Thymus (tissue), 11 donors: ENCODE results near the gene KYNU. TPM values are rescaled to one million over a fixed set of nuclear protein-coding genes. Genes with fewer than 3 reads are reported as not detected.

Experiments
- DNase-seq, 9 donors: peaks; one replicate each; pipeline ENCODE4 v3.0.0-alpha.2; 2013; ENCODE audit warnings: low spot score in 9 of 9, low read depth in 6 of 9, missing footprints in 1 of 9
- H3K27ac ChIP-seq, 2 donors: one replicate each; pipeline ENCODE4 v1.5.1; 2013; ENCODE audit warnings: control low read depth in 1 of 2, low read depth in 1 of 2, low read length in 1 of 2, mild to moderate bottlenecking in 1 of 2, moderate library complexity in 1 of 2
- H3K27me3 ChIP-seq, 2 donors: one replicate each; pipeline ENCODE4 v1.5.1; 2013; ENCODE audit warnings: low read length in 1 of 2; ENCODE audit not compliant: control insufficient read depth in 2 of 2, insufficient read depth in 1 of 2
- H3K36me3 ChIP-seq, 2 donors: one replicate each; pipeline ENCODE4 v1.5.1; 2013; ENCODE audit warnings: low read length in 1 of 2, mild to moderate bottlenecking in 1 of 2, moderate library complexity in 1 of 2; ENCODE audit not compliant: control insufficient read depth in 2 of 2, insufficient read depth in 2 of 2
- H3K4me1 ChIP-seq, 2 donors: one replicate each; pipeline ENCODE4 v1.5.1; 2013; ENCODE audit warnings: low read length in 2 of 2; ENCODE audit not compliant: control insufficient read depth in 2 of 2, insufficient read depth in 2 of 2
- H3K4me3 ChIP-seq, 2 donors: one replicate each; pipeline ENCODE4 v1.5.1; 2013; ENCODE audit warnings: low read length in 2 of 2, control low read depth in 1 of 2, mild to moderate bottlenecking in 1 of 2
- H3K9me3 ChIP-seq, 2 donors: one replicate each; pipeline ENCODE4 v1.5.1; 2013; ENCODE audit warnings: low read length in 1 of 2, mild to moderate bottlenecking in 1 of 2; ENCODE audit not compliant: control insufficient read depth in 2 of 2, insufficient read depth in 1 of 2
- WGBS: extraction: QIAGEN DNeasy Blood & Tissue Kit; methylation state at CpG from one replicate; pipeline ENCODE4 v1.1.7; 2013; 5-methylcytosine and 5-hydroxymethylcytosine counted together
- polyA plus RNA-seq: library from polyadenylated mRNA; stranded (reverse); fragments of 200-250 nt; gene quantifications from one replicate; pipeline ENCODE4 v1.2.3, GENCODE V29; 2013
- total RNA-seq: library from RNA; stranded (reverse); fragments of 120-200 nt; gene quantifications from one replicate; pipeline ENCODE4 v1.2.4, GENCODE V29; 2013
- donor health status: healthy.

KYNU gene
- total and polyA plus RNA-seq, 2 donors = 6.6 to 11.3 TPM

DNA sequence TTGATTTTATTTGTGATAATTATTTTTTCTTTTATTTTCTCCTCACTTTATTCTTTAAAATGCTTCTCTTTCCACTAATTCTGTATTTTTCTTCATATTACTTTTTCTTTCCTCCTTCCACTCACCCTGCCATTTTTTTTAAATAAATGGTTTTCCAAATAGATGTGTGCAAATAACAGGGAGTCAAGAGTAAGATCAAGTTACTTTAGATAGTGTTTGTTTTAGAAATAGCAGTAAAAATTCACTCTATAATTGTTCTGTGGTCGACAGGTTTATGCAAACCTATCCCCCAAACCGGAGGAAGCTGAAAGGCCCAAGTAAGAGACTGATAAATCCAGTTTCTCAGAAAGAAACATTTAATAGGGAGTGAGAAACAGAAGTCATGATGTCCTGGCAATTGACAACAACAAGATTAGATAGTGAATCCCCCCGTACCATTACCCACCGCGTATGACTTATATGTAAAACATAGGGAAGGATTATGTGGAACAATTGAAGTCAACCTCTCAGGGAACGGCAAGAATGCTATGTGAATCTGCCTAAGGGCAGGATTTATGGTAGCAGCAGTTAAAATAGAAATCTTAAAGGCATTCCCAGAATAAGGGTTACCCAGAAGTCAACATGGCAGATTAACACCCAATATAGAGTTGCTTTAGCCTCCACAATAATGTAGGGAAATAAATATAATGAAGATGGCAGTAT is 75.5 kb downstream of the KYNU start:
- H3K27me3 ChIP-seq = no peaks in the 10 kb centered on the region
- H3K4me3 ChIP-seq = no peak overlapping the region
- no peak for DNase-seq
- no peaks in the 10 kb centered on the region for H3K4me1 ChIP-seq
- no peaks in the 10 kb centered on the region for H3K36me3 ChIP-seq
- H3K9me3 ChIP-seq = peaks cover 0 to 8% of the 10 kb centered on the region in 2 donors
- H3K27ac ChIP-seq = no peak overlapping the region
- WGBS = 94% methylated on average over 6 of the region's 6 CpGs

DNA sequence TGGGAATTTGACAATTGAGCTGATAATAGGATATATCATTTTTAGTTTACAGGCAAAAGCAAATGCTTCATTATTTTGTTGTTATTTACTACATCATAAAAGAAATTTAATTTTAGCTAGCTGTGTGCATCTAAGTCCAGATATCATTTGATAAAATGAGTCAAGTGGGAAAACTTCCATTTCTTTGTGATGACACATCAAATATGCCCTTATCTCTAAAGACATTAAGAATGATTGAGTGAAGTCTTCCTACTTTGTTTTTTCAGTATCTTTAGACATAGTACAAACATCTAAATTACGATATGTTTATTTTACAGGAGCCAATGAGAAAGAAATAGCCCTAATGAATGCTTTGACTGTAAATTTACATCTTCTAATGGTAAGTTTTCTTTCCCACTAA is 77.0 kb downstream of the KYNU start:
- DNase-seq = no peak
- Histone ChIP-seq H3K36me3 (no peaks in the 10 kb centered on the region), H3K27ac (no peak overlapping the region), H3K4me3 (no peak overlapping the region), H3K9me3 (peaks cover 0 to 3% of the 10 kb centered on the region in 2 donors), H3K27me3 (no peaks in the 10 kb centered on the region), H3K4me1 (no peaks in the 10 kb centered on the region)
- whole genome bisulfite sequencing = 93% methylated on average over 1 of the region's 1 CpG

DNA sequence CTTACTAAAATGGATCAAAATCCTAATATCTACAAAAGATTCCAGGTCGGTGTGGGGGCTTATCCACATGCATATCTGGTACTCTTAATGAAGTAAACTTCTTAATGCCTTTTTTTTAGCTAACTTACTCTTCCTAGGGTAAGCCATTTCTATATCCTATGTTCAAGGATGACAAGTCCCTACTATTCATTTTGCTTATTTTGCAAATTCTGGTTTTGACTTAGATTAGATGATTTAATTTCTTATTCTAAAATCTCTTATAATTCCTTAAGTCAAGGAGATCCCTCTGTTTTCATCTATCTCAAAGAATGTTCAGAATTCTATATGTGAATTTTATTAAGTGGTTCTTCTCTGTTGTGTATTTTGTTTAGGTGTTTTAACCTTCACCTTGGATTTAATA is 79.7 kb downstream of the KYNU start:
- H3K4me3 ChIP-seq = no peak overlapping the region

DNA sequence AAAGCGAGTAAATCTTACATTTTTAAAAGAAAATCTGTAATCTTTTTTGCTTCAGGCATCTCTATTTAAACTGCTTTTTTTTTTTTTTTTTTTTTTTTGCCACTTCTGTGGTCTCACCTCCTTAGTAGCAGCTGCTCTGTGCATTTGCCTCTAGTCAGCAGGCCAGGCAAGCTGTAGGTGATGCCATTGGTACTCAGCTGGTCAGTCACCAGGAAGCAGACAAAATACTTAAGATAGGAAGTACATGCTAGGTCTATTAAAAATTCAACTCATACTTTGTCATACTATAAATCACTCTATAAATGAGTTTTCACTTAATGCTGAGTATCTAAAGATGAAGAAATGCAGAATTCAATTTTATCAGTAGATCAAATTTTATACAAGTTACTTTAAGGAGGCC is 83.7 kb downstream of the KYNU start:
- no peaks in the 10 kb centered on the region for H3K36me3 ChIP-seq

More for the DNA sequence above, 79.7 kb downstream of the KYNU start:
- DNase-seq = no peak
- H3K9me3 ChIP-seq = no peaks in the 10 kb centered on the region
- 93% methylated on average over 1 of the region's 1 CpG for WGBS
- H3K4me1 ChIP-seq = no peaks in the 10 kb centered on the region
- no peaks in the 10 kb centered on the region for H3K36me3 ChIP-seq
- H3K27ac ChIP-seq = no peak overlapping the region
- no peaks in the 10 kb centered on the region for H3K27me3 ChIP-seq

DNA sequence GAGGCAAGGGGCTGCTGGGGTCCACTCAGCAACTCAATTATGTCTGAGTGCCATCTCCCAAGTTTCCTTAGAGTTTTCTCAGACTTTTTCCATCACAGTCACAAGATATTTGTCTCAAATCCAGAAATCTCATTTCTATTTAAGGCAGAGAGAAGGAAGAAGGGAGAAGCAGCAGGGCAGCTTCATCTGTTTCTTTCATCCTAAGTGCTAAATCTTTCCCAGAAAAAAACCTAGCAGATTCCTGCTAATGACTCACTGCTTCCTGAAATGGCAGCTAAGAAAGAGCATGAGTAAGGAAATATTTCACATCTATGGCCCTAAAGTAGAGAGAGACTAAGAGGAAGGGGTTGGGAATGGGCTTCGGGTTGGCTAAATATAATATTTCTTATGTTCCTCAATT is 88.0 kb downstream of the KYNU start:
- no peaks in the 10 kb centered on the region for H3K27me3 ChIP-seq
- H3K4me3 ChIP-seq = no peak overlapping the region
- H3K27ac ChIP-seq = no peak overlapping the region
- 98% methylated on average over 1 of the region's 1 CpG for WGBS
- H3K36me3 ChIP-seq = no peaks in the 10 kb centered on the region
- H3K4me1 ChIP-seq = no peaks in the 10 kb centered on the region
- no peaks in the 10 kb centered on the region for H3K9me3 ChIP-seq
- DNase-seq = no peak

More for the DNA sequence above, 83.7 kb downstream of the KYNU start:
- no peaks in the 10 kb centered on the region for H3K27me3 ChIP-seq
- no peak overlapping the region for H3K27ac ChIP-seq
- no peak for DNase-seq
- H3K9me3 ChIP-seq = no peaks in the 10 kb centered on the region
- no peaks in the 10 kb centered on the region for H3K4me1 ChIP-seq
- H3K4me3 ChIP-seq = no peak overlapping the region
- WGBS = 95% methylated on average over 1 of the region's 1 CpG

DNA sequence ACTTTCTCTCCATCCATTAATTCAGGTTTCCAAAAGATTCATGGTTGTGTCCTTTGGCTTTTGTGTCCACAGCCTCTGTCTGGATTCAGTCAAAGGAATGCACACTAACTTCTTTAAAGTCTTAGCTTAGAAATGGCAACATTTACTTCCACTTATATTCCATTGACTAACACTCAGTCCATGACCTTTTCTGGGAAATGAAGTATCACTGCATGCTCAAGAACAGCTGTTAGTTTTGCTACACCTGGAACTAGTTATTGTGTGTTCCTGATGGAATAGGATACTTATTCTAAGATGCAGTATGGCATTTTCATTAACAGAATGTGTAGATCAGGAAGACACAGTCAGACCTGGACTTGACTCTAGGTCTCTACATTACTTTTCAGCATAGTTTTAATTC is 88.8 kb downstream of the KYNU start:
- no peaks in the 10 kb centered on the region for H3K27me3 ChIP-seq
- no peak overlapping the region for H3K27ac ChIP-seq
- H3K4me1 ChIP-seq = no peaks in the 10 kb centered on the region
- H3K4me3 ChIP-seq = no peak overlapping the region
- no peaks in the 10 kb centered on the region for H3K9me3 ChIP-seq
- no peak for DNase-seq
- H3K36me3 ChIP-seq = no peaks in the 10 kb centered on the region

DNA sequence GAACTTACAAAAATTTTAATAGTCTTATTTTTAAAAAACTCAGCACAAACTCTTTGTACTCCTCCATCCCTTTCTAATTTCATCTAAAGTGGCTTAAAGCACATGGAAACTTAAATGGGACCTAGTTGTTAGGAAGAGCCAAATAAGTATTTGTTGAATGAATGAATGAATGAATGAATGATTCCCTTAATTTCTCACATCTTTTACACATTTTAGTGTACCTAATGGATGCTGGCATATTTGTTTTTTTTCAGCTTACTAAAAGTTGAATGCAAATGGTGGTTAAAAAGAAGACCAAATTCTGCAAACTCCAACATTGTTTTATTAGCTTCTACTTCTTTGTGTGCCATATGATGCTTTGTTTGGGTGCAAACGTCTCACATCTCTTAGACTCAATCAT is 89.6 kb downstream of the KYNU start:
- no peaks in the 10 kb centered on the region for H3K27me3 ChIP-seq
- H3K36me3 ChIP-seq = no peaks in the 10 kb centered on the region
- H3K4me3 ChIP-seq = no peak overlapping the region
- DNase-seq = no peak
- H3K9me3 ChIP-seq = no peaks in the 10 kb centered on the region
- no peaks in the 10 kb centered on the region for H3K4me1 ChIP-seq
- no peak overlapping the region for H3K27ac ChIP-seq
- WGBS = 89% methylated on average over 1 of the region's 1 CpG

DNA sequence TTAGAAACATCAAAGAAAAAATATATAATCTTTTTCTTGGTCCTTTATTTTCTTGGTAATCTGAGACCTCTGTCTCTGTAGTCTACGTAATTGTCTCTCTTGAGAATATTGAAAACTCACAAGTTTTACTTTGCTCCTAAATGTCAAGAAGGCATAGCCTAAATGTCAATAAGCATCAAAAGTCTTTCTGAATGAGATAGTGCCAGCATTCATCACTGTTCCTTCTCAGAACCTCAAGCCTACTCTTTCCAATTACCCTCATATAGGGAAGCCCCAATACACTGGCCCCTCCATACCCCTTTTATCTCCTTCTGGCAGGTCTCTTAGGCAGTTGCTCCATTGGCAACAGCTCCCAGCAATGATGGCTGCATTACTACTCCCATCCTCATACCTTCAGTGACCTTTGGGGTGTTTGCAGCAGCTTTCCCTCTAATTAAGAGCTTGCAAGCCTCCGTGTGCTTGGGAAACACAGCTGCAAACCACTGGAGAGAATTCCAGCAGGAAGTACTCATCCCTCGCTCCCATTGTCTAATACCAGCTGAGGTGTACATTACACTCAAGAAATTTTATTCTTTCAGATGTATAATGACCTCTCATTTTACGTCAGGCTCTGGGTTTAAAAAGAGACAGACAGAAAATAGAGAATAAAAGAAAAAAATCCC is 95.8 kb downstream of the KYNU start:
- no peaks in the 10 kb centered on the region for H3K36me3 ChIP-seq
- WGBS = 91% methylated on average over 4 of the region's 4 CpGs
- no peaks in the 10 kb centered on the region for H3K9me3 ChIP-seq
- no peak overlapping the region for H3K27ac ChIP-seq
- no peak for DNase-seq
- no peak overlapping the region for H3K4me3 ChIP-seq
- no peaks in the 10 kb centered on the region for H3K27me3 ChIP-seq
- H3K4me1 ChIP-seq = peaks cover 0 to 2% of the 10 kb centered on the region in 2 donors

DNA sequence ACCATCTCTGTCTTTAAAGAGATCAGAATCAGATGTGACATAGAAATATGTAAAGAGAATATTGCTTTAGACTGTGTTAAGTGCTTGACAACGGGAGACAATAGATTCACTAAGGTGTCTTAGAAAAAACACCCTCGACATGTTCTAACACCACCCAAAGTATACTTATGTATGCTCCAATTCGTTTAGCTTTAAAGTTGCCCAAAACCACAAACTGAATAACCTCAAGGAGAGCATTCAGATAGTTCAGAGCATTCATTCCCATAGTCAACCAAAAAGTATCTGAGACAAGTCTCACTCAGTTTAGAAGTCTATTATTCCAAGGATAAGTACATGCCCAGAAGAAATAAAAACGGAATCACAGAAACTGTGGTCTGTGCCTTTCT is 96.4 kb downstream of the KYNU start:
- peaks cover 0 to 2% of the 10 kb centered on the region in 2 donors for H3K4me1 ChIP-seq
- no peak overlapping the region for H3K4me3 ChIP-seq
- no peaks in the 10 kb centered on the region for H3K36me3 ChIP-seq
- no peaks in the 10 kb centered on the region for H3K27me3 ChIP-seq
- H3K9me3 ChIP-seq = no peaks in the 10 kb centered on the region
- no peak overlapping the region for H3K27ac ChIP-seq
- peak in 1 of 9 donors; percentile 8 for DNase-seq
- WGBS = 19% methylated on average over 4 of the region's 4 CpGs
